Ishikawa (cell line): ENCODE results near the gene GID8.

Source experiments
- CEBPB ChIP-seq: IDR thresholded peaks from 2 replicates; pipeline ENCODE4 v1.6.1; 2012
- CREB1 ChIP-seq: IDR thresholded peaks from 2 replicates; pipeline ENCODE4 v1.6.1; 2012; ENCODE audit warnings: low read depth
- EGR1 ChIP-seq: IDR thresholded peaks from 2 replicates; pipeline ENCODE4 v1.6.1; 2012
- EP300 ChIP-seq: IDR thresholded peaks from 2 replicates; pipeline ENCODE4 v1.6.1; 2012; ENCODE audit warnings: borderline replicate concordance
- FOXM1 ChIP-seq: IDR thresholded peaks from 2 replicates; pipeline ENCODE4 v1.6.1; 2012; ENCODE audit warnings: low read depth, borderline replicate concordance
- NFIC ChIP-seq: IDR thresholded peaks from 2 replicates; pipeline ENCODE4 v1.6.1; 2012
- RAD21 ChIP-seq: IDR thresholded peaks from 2 replicates; pipeline ENCODE4 v1.6.1; 2012; ENCODE audit warnings: low read depth
- REST ChIP-seq: IDR thresholded peaks from 2 replicates; pipeline ENCODE4 v1.6.1; 2012; ENCODE audit warnings: low read depth, mild to moderate bottlenecking
- TAF1 ChIP-seq: IDR thresholded peaks from 2 replicates; pipeline ENCODE4 v1.6.1; 2012; ENCODE audit warnings: low read depth, mild to moderate bottlenecking
- TCF12 ChIP-seq: IDR thresholded peaks from 2 replicates; pipeline ENCODE4 v1.6.1; 2012; ENCODE audit warnings: low read depth
- TEAD4 ChIP-seq: IDR thresholded peaks from 2 replicates; pipeline ENCODE4 v1.6.1; 2012
- USF1 ChIP-seq: IDR thresholded peaks from 2 replicates; pipeline ENCODE4 v1.6.1; 2012
- YY1 ChIP-seq: IDR thresholded peaks from 2 replicates; pipeline ENCODE4 v1.6.1; 2012; ENCODE audit warnings: low read depth
- ZBTB7A ChIP-seq: IDR thresholded peaks from 2 replicates; pipeline ENCODE4 v1.6.1; 2012; ENCODE audit warnings: low read depth

The GID8 gene

DNA sequence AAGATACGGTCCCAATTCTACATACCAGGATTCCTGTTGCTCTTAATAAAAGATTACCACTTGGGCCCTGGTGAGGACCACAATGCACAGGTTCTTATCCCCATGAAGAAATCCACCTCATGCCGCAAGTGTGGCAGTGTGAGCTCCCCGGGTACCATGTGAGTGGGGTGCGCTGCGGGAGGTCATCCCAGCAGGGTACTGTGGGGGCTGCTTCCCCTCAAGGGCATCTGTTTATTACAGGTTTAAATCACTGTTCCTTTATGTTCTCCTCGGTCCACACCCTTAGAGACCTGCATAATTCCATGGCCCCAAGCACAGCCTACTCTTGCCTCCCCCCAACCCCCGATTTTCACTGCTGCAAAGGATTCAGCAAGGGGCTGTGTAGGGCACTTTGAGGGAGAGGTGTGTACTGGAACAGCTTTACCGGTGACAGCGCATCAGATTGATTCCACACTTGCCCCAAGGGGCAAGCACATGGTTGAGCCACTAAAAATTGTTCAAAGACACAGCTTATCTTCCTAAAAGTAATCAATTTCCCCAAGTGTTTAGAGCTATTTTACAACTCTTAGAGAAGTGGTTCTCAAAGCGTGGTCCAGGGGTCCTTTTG, 17.8 kb upstream of the GID8 start:
- TF ChIP-seq CREB1, result no peak

DNA sequence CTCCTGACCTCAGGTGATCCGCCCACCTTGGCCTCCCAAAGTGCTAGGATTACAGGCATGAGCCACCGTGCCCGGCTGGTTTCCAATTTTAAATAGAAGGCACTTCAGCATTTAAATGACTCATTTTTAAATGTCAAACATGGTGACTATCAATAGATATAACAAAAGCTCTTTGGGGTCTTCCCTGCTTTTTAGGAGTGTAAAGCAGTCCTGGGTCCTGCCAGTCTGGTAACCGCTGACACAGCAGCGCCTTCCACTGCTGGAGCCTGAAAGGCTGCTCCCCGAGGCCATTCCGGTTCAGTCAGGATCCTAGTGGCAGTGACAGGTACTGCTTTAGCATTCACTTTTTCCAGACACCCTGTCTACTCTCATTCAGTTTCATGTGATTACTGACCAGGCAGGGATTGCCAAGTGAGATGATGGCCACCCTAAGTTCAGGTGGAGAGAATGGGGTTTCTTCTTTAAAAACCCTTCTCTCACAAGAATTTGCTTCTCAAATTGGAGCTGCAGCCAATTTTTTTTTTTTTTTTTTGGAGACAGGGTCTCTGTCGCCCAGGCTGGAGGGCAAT, 16.7 kb upstream of the GID8 start:
- TF ChIP-seq ZBTB7A, result no peak
- 0 out of 2 replicates have a peak, but pooled peaks have one; percentile 24 for TF ChIP-seq RAD21

DNA sequence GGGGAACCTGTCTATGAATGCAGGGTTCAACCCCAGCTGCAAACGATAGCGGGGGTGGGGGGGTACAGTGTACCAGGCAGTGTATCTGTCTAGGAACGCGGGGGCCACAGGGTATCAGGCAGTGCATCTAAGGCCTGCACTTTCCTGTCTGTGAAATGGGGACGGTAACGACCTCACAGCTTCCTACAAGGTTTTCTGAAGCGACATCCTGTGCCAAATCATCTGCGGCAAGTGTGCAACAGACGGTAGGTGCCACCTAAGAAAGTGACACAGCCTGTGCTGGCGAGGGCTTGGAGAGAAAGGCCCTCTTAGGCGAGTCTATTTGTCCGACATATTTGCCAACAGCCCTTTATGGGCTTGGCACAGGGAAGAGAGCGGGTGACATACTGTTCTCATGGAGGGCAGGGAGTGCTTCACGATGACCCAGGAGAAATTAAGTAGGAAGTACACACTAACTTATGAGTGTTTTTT, 15.5 kb upstream of the GID8 start:
- no peak for TF ChIP-seq TCF12
- no peak for TF ChIP-seq YY1
- no peak for TF ChIP-seq EGR1
- no peak for TF ChIP-seq RAD21
- no peak for TF ChIP-seq TAF1
- TF ChIP-seq USF1, result no peak
- TF ChIP-seq ZBTB7A, result no peak
- no peak for TF ChIP-seq FOXM1

- TF ChIP-seq USF1 (no peak), TEAD4 (no peak)
Measured at GRCh38 chr20:62923669-62924441, 14.1 kb upstream of the GID8 start.

- TF ChIP-seq REST, result no peak
- no peak for TF ChIP-seq CEBPB
- no peak for TF ChIP-seq TCF12
Measured at GRCh38 chr20:62924442-62925075, 13.4 kb upstream of the GID8 start.

GRCh38 chr20:62925076-62925419, 12.9 kb upstream of the GID8 start:
- TF ChIP-seq TEAD4 (no peak), RAD21 (no peak), CREB1 (no peak), NFIC (no peak), USF1 (no peak), EP300 (no peak), REST (no peak), ZBTB7A (no peak), TAF1 (no peak)
